GM18868 (cell line): ENCODE results near the gene FAM181A.

Experiments used
- ATAC-seq: cut with Tn5 transposase; IDR thresholded peaks from one replicate; pipeline ENCODE4 v1.9.1; 2021; ENCODE audit warnings: mild to moderate bottlenecking, moderate library complexity; ENCODE audit not compliant: unreplicated experiment

Gene FAM181A

GRCh38 chr14:93960774-93961438 lies 33.8 kb downstream of the FAM181A start:
- ATAC-seq: no peak

- ATAC-seq: no peak
Observed at GRCh38 chr14:93961620-93962019, 34.5 kb downstream of the FAM181A start.

- peak; percentile 44 for ATAC-seq
Observed at GRCh38 chr14:93962701-93963601, 35.8 kb downstream of the FAM181A start.

GRCh38 chr14:93963692-93964091 lies 36.5 kb downstream of the FAM181A start:
- no peak for ATAC-seq

- ATAC-seq: no peak
Observed at GRCh38 chr14:93964281-93964680, 37.1 kb downstream of the FAM181A start.

GRCh38 chr14:93964820-93965286 lies 37.7 kb downstream of the FAM181A start:
- ATAC-seq: no peak

GRCh38 chr14:93965287-93965821 lies 38.2 kb downstream of the FAM181A start:
- no peak for ATAC-seq

- no peak for ATAC-seq
Observed at GRCh38 chr14:93965946-93966474, 38.9 kb downstream of the FAM181A start.

- ATAC-seq: peak; percentile 34
Observed at GRCh38 chr14:93967637-93968250, 40.6 kb downstream of the FAM181A start.

GRCh38 chr14:93969082-93969828 lies 42.1 kb downstream of the FAM181A start:
- ATAC-seq: peak; percentile 29

GRCh38 chr14:93970585-93970964 lies 43.4 kb downstream of the FAM181A start:
- peak; percentile 20 for ATAC-seq

GRCh38 chr14:93970965-93971634 lies 44.0 kb downstream of the FAM181A start:
- ATAC-seq: peak; percentile 41

GRCh38 chr14:93971635-93972027 lies 44.5 kb downstream of the FAM181A start:
- no peak for ATAC-seq

GRCh38 chr14:93972618-93973205 lies 45.6 kb downstream of the FAM181A start:
- ATAC-seq: no peak

GRCh38 chr14:93973607-93974006 lies 46.5 kb downstream of the FAM181A start:
- ATAC-seq: no peak

GRCh38 chr14:93974299-93974698 lies 47.2 kb downstream of the FAM181A start:
- no peak for ATAC-seq

- ATAC-seq: no peak
Observed at GRCh38 chr14:93974833-93975232, 47.7 kb downstream of the FAM181A start.

- ATAC-seq: peak; percentile 69
Observed at GRCh38 chr14:93975791-93976476, 48.8 kb downstream of the FAM181A start.
